GM12878 (cell line): ENCODE results near the gene ZBTB39. TPM values are rescaled to one million over a fixed set of nuclear protein-coding genes. Genes with fewer than 3 reads are reported as not detected.

Experiments used
- ATAC-seq: fragments of 200-7000 bp; cut with Tn5 transposase; 3 replicates; pipeline ENCODE4 v1.9.1; 2020; ENCODE audit warnings: mild to moderate bottlenecking, moderate library complexity
- BruUV-seq: library from RNA; stranded (reverse); fragments of 400-500 nt; replicated peaks from 2 replicates; lab custom pipeline; 2021; lab: Mats Ljungman, UMichigan
- CTCF ChIA-PET: fragments of 300-600 bp; sonication (Branson Sonifier 250); formaldehyde crosslinking; extraction: SDS; loops from one replicate; lab custom pipeline; 2021; ENCODE audit warnings: inconsistent platforms; lab: Yijun Ruan, JAX
- POLR2A ChIA-PET: fragments of 350-600 bp; formaldehyde crosslinking; extraction: SDS; loops from one replicate; lab custom pipeline; 2021; ENCODE audit warnings: inconsistent platforms; lab: Charles Lee
- RAD21 ChIA-PET: fragments of 300-600 bp; sonication (Branson Sonifier 250); formaldehyde crosslinking; loops from one replicate; lab custom pipeline; 2023; ENCODE audit warnings: antibody characterized with exemption; ENCODE audit not compliant: unreplicated experiment; lab: Charles Lee
- SMC1A ChIA-PET: fragments of 300-600 bp; sonication (Branson Sonifier 250); formaldehyde crosslinking; loops from one replicate; lab custom pipeline; 2023; ENCODE audit not compliant: unreplicated experiment, uncharacterized antibody; lab: Charles Lee
- DNase-seq: peaks from one replicate; pipeline ENCODE4 v3.0.0-alpha.2; 2011; ENCODE audit warnings: low read depth, low spot score
- FAIRE-seq: peaks from 3 replicates; lab custom pipeline; 2011; peaks lifted over from hg19 to GRCh38; lab: Jason Lieb, UNC
- H2AFZ ChIP-seq: 2 replicates; pipeline ENCODE4 v1.6.0; 2011; ENCODE audit warnings: low read depth, low read length, control low read depth; ENCODE audit not compliant: control insufficient read depth
- H3K27ac ChIP-seq: 2 replicates; pipeline ENCODE4 v1.5.1; 2011; ENCODE audit warnings: control low read depth; ENCODE audit not compliant: control insufficient read depth, insufficient read depth
- H3K27me3 ChIP-seq, 2 experiments: replicated peaks in 1 of 2; 2 replicates each; pipeline versions ENCODE4 v1.6.0 to v1.6.1; 2011; ENCODE audit warnings: low read length in 1 of 2; ENCODE audit not compliant: control insufficient read depth in 2 of 2, insufficient read depth in 2 of 2
- H3K36me3 ChIP-seq, 2 experiments: 2 replicates each; pipeline ENCODE4 v1.5.1; 2011; ENCODE audit warnings: low read length in 1 of 2; ENCODE audit not compliant: control insufficient read depth in 2 of 2, insufficient read depth in 2 of 2
- H3K4me1 ChIP-seq: 2 replicates; pipeline ENCODE4 v1.6.1; 2011; ENCODE audit warnings: mild to moderate bottlenecking, low read length, moderate library complexity, mixed read lengths; ENCODE audit not compliant: control insufficient read depth, insufficient read depth
- H3K4me2 ChIP-seq: 2 replicates; pipeline ENCODE4 v1.6.0; 2011; ENCODE audit warnings: control low read depth; ENCODE audit not compliant: control insufficient read depth, insufficient read depth
- H3K4me3 ChIP-seq: fragments of 200-600 bp; sonication (generic); 2 replicates; pipeline ENCODE4 v1.5.1; 2016
- H3K79me2 ChIP-seq: 2 replicates; pipeline ENCODE4 v1.6.0; 2011; ENCODE audit warnings: low read length; ENCODE audit not compliant: control insufficient read depth, insufficient read depth
- H3K9ac ChIP-seq: 2 replicates; pipeline ENCODE4 v1.8.0; 2011; ENCODE audit warnings: low read length, control low read depth, mixed read lengths; ENCODE audit not compliant: control insufficient read depth, insufficient read depth
- H3K9me3 ChIP-seq: replicated peaks from 3 replicates; pipeline ENCODE4 v1.5.1; 2011; ENCODE audit warnings: mild to moderate bottlenecking, low read length; ENCODE audit not compliant: control insufficient read depth, insufficient read depth
- H4K20me1 ChIP-seq: 2 replicates; pipeline ENCODE4 v1.6.0; 2011; ENCODE audit not compliant: control insufficient read depth, insufficient read depth
- BCL11A ChIP-seq: IDR thresholded peaks from 2 replicates; pipeline ENCODE4 v1.6.1; 2011; ENCODE audit warnings: low read depth, low read length
- FOS ChIP-seq: IDR thresholded peaks from 3 replicates; pipeline ENCODE4 v1.6.1; 2011; ENCODE audit warnings: borderline replicate concordance; ENCODE audit not compliant: insufficient read length; ENCODE audit errors: extremely low read depth
- FOXM1 ChIP-seq: IDR thresholded peaks from 2 replicates; pipeline ENCODE4 v1.6.1; 2012; ENCODE audit warnings: low read depth, mild to moderate bottlenecking, inconsistent platforms, low read length, moderate library complexity
- HDAC2 ChIP-seq: fragments of 200-600 bp; sonication (generic); IDR thresholded peaks from 2 replicates; pipeline ENCODE4 v1.6.1; 2017
- MTA2 ChIP-seq: fragments of 450-650 bp; IDR thresholded peaks from 2 replicates; pipeline ENCODE4 v1.6.1; 2016; ENCODE audit warnings: low read depth, mild to moderate bottlenecking, moderate library complexity
- MXI1 ChIP-seq: fragments of 150-350 bp; IDR thresholded peaks from 2 replicates; pipeline ENCODE4 v1.6.1; 2011; ENCODE audit warnings: low read depth, mild to moderate bottlenecking, inconsistent platforms, low read length, improper control_type of control experiment
- MYB ChIP-seq: fragments of 150-350 bp; IDR thresholded peaks from 2 replicates; pipeline ENCODE4 v1.6.1; 2014; ENCODE audit warnings: mild to moderate bottlenecking, low read depth, low read length, borderline replicate concordance
- MYC ChIP-seq: IDR thresholded peaks from 2 replicates; pipeline ENCODE4 v1.6.1; 2011; ENCODE audit warnings: mild to moderate bottlenecking, low read length, moderate library complexity, inconsistent platforms; ENCODE audit not compliant: insufficient read depth, insufficient replicate concordance, insufficient read length, severe bottlenecking
- NBN ChIP-seq: fragments of 450-650 bp; IDR thresholded peaks from 2 replicates; pipeline ENCODE4 v1.6.1; 2016
- PAX5 ChIP-seq: IDR thresholded peaks from 2 replicates; pipeline ENCODE4 v1.6.1; 2011; ENCODE audit warnings: low read depth, low read length, borderline replicate concordance
- PAX8 ChIP-seq: fragments of 450-650 bp; IDR thresholded peaks from 2 replicates; pipeline ENCODE4 v1.6.1; 2017; ENCODE audit warnings: mild to moderate bottlenecking, moderate library complexity
- POLR2AphosphoS2 ChIP-seq: IDR thresholded peaks from 2 replicates; pipeline ENCODE4 v1.6.1; 2011; ENCODE audit warnings: low read depth, mild to moderate bottlenecking, low read length, improper control_type of control experiment, moderate library complexity
- RAD21 ChIP-seq: IDR thresholded peaks from 2 replicates; pipeline ENCODE4 v1.6.1; 2011; ENCODE audit warnings: mild to moderate bottlenecking, low read depth, low read length, moderate library complexity; ENCODE audit not compliant: insufficient read depth
- RB1 ChIP-seq: fragments of 450-650 bp; formaldehyde crosslinking; IDR thresholded peaks from 2 replicates; pipeline ENCODE4 v1.6.1; 2017; ENCODE audit warnings: mild to moderate bottlenecking, borderline replicate concordance
- SUPT20H ChIP-seq: IDR thresholded peaks from 2 replicates; pipeline ENCODE4 v1.6.1; 2011; ENCODE audit warnings: low read depth, mild to moderate bottlenecking, low read length, moderate library complexity, borderline replicate concordance; ENCODE audit not compliant: control insufficient read depth
- WGBS: methylation state at CpG from one replicate; pipeline ENCODE4 v1.1.6; 2016; ENCODE audit warnings: low lambda C conversion rate; ENCODE audit not compliant: insufficient replicate concordance, insufficient coverage; ENCODE audit errors: missing lambda C conversion rate; 5-methylcytosine and 5-hydroxymethylcytosine counted together
- in situ Hi-C: fragments of 300-500 bp; cut with MboI; formaldehyde crosslinking; loops from 9 replicates; pipeline ENCODE4 v1.14.3; 2018; ENCODE audit warnings: mixed read lengths
- intact Hi-C: fragments of 100-400 bp; cut with micrococcal nuclease; formaldehyde crosslinking; loops from one replicate; pipeline ENCODE4 v1.14.2; 2022; ENCODE audit not compliant: unreplicated experiment
- polyA plus RNA-seq, 11 experiments: library from polyadenylated mRNA; depleted of rRNA in 4 of 11; unstranded in 6 of 11; stranded (reverse) in 5 of 11; fragments of >200 nt; fragmentation: Nextera tagmentation in 4 of 11; fragmentation: Illumina TruSeq in 1 of 11; extraction: Ambion mirVana in 4 of 11; extraction: Trizol in 1 of 11; gene quantifications; 1 replicate in 1 of 11; 2 replicates in 10 of 11; pipeline versions ENCODE4 v1.2.1 to v1.2.3, GENCODE V29; 2011 to 2016; ENCODE audit warnings: inconsistent platforms in 2 of 11, missing spikeins in 2 of 11, low read depth in 1 of 11
- total RNA-seq, 4 experiments: library from RNA; depleted of rRNA in 3 of 4; stranded (reverse); fragments of >200 nt in 3 of 4; fragmentation: Illumina TruSeq in 1 of 4; extraction: Trizol in 1 of 4; gene quantifications; 2 replicates each; pipeline versions ENCODE4 v1.2.1 to v1.2.3, GENCODE V29; 2013 to 2021
- TF ChIP-seq, protein P1 (sequence below), 3 experiments: IDR thresholded peaks in 2 of 3; conservative IDR thresholded peaks in 1 of 3; 2 replicates each; pipeline ENCODE4 v1.5.1; 2011; ENCODE audit warnings: low read depth in 3 of 3, low read length in 3 of 3, mild to moderate bottlenecking in 3 of 3, control low read depth in 2 of 3, moderate library complexity in 2 of 3, inconsistent platforms in 1 of 3, mixed read lengths in 1 of 3; ENCODE audit not compliant: control insufficient read depth in 2 of 3, insufficient read depth in 1 of 3; ENCODE audit errors: extremely low read depth in 1 of 3
- TF ChIP-seq, protein P2 (sequence below): fragments of 450-650 bp; IDR thresholded peaks from 2 replicates; pipeline ENCODE4 v1.6.1; 2017; ENCODE audit warnings: low read depth, mild to moderate bottlenecking, moderate library complexity
- TF ChIP-seq, protein P3 (sequence below): fragments of 450-650 bp; IDR thresholded peaks from 2 replicates; pipeline ENCODE4 v1.6.1; 2017; ENCODE audit warnings: borderline replicate concordance

Gene ZBTB39
- total and polyA plus RNA-seq, 10 of the 15 experiments (the other 5 are each of a cell fraction or from before 2014, with no cell fraction given) = 0.88 to 6.8 (median 4.4) TPM

DNA sequence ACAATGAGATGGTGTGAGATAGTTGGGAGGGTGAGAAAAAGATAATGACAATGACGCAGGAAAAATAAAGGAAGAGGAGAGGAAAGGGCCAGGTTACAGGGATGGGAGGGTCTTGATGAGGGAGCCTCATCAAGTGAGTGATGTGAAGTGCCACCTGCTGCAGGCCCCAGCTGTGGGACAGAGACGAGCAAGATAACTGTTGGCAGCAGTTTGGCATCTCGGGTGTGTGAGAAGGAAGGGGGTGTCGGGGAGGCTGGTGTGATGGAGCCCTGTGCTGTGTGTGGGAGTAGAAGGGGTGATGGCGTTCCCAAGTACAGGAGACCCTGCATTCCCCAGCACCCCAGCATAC lies 21.4 kb upstream of the ZBTB39 start:
- H3K4me1 ChIP-seq = peaks cover 11% of the 10 kb centered on the region
- no peak overlapping the region for H3K27ac ChIP-seq

More for the DNA sequence above, 21.4 kb upstream of the ZBTB39 start:
- Histone ChIP-seq H3K9me3 (no peaks in the 10 kb centered on the region), H3K9ac (no peak overlapping the region), H2AFZ (no peak overlapping the region), H3K4me3 (no peak overlapping the region), H3K27me3 (no peaks in the 10 kb centered on the region; a peak in 1 of 4 replicates), H3K79me2 (no peaks in the 10 kb centered on the region), H4K20me1 (no peaks in the 10 kb centered on the region), H3K4me2 (no peak overlapping the region), H3K36me3 (no peaks in the 10 kb centered on the region)
- FAIRE-seq (no peak), ATAC-seq (no peak), DNase-seq (no peak)
- ChIA-PET POLR2A (interaction anchor here (1.0 kb wide), 1 partner anchor 10 kb away, joined by 5 read pairs; no protein-coding TSS in a partner anchor), SMC1A (interaction anchor here (1.0 to 1.9 kb wide), 3 partner anchors 11 to 84 kb away, joined by 3 to 8 read pairs (median 5); no protein-coding TSS in a partner anchor), RAD21 (interaction anchor here (0.6 to 2.0 kb wide), 3 partner anchors 10 to 692 kb away, joined by 3 to 9 read pairs (median 6); partner anchors contain the start of gene STAT6), CTCF (interaction anchor here (0.7 to 2.0 kb wide), 9 partner anchors 10 to 156 kb away, joined by 3 to 8 read pairs (median 4); no protein-coding TSS in a partner anchor)
- intact Hi-C loops = no loop called here
- BruUV-seq = no TSS peak
- TF ChIP-seq PAX8 (no peak), MYC (no peak), FOXM1 (no peak), RB1 (no peak), BCL11A (no peak), FOS (no peak), POLR2AphosphoS2 (no peak), SUPT20H (no peak), HDAC2 (no peak), MTA2 (no peak), RAD21 (no peak), NBN (no peak), MXI1 (no peak), PAX5 (no peak), MYB (no peak)
- TF ChIP-seq, protein P1, sequence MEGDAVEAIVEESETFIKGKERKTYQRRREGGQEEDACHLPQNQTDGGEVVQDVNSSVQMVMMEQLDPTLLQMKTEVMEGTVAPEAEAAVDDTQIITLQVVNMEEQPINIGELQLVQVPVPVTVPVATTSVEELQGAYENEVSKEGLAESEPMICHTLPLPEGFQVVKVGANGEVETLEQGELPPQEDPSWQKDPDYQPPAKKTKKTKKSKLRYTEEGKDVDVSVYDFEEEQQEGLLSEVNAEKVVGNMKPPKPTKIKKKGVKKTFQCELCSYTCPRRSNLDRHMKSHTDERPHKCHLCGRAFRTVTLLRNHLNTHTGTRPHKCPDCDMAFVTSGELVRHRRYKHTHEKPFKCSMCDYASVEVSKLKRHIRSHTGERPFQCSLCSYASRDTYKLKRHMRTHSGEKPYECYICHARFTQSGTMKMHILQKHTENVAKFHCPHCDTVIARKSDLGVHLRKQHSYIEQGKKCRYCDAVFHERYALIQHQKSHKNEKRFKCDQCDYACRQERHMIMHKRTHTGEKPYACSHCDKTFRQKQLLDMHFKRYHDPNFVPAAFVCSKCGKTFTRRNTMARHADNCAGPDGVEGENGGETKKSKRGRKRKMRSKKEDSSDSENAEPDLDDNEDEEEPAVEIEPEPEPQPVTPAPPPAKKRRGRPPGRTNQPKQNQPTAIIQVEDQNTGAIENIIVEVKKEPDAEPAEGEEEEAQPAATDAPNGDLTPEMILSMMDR (IDR thresholded peaks at IDR 0.05 in 2 of 3, conservative IDR thresholded peaks at IDR 0.05 in 1 of 3; ENCODE audit: control insufficient read depth in 2 of 3, extremely low read depth in 1 of 3, insufficient read depth in 1 of 3, low read depth in 3 of 3, low read length in 3 of 3) = no peak
- TF ChIP-seq, protein P2, sequence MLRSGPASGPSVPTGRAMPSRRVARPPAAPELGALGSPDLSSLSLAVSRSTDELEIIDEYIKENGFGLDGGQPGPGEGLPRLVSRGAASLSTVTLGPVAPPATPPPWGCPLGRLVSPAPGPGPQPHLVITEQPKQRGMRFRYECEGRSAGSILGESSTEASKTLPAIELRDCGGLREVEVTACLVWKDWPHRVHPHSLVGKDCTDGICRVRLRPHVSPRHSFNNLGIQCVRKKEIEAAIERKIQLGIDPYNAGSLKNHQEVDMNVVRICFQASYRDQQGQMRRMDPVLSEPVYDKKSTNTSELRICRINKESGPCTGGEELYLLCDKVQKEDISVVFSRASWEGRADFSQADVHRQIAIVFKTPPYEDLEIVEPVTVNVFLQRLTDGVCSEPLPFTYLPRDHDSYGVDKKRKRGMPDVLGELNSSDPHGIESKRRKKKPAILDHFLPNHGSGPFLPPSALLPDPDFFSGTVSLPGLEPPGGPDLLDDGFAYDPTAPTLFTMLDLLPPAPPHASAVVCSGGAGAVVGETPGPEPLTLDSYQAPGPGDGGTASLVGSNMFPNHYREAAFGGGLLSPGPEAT = no peak
- TF ChIP-seq, protein P3, sequence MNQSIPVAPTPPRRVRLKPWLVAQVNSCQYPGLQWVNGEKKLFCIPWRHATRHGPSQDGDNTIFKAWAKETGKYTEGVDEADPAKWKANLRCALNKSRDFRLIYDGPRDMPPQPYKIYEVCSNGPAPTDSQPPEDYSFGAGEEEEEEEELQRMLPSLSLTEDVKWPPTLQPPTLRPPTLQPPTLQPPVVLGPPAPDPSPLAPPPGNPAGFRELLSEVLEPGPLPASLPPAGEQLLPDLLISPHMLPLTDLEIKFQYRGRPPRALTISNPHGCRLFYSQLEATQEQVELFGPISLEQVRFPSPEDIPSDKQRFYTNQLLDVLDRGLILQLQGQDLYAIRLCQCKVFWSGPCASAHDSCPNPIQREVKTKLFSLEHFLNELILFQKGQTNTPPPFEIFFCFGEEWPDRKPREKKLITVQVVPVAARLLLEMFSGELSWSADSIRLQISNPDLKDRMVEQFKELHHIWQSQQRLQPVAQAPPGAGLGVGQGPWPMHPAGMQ = no peak
- in situ Hi-C loops = no loop called here
- 17% methylated on average over 5 of the region's 5 CpGs for WGBS
